ENCODE data around the gene SBF2.

The SBF2 gene

GRCh38 chr11:9735919-9736318 is 558.1 kb downstream of the SBF2 start:
- Histone ChIP-seq H3K27me3 (ENCODE audit: insufficient read depth, poor library complexity, severe bottlenecking) (no peaks in the 10 kb centered on the region), H3K27ac (replicated peaks) (no peak overlapping the region), H3K4me3 (replicated peaks; ENCODE audit: insufficient read depth, low read length) (no peak overlapping the region)
- no peak for TF ChIP-seq POLR2AphosphoS5 (IDR thresholded peaks at IDR 0.05; ENCODE audit: low read depth)
- no peak for TF ChIP-seq CTCF (IDR thresholded peaks at IDR 0.05; ENCODE audit: insufficient read depth, low read length)
- no peak for TF ChIP-seq GABPA (IDR thresholded peaks at IDR 0.05; ENCODE audit: low read depth)
- no peak for TF ChIP-seq SPI1 (IDR thresholded peaks at IDR 0.05; ENCODE audit: borderline replicate concordance, low read depth)
- no peak for TF ChIP-seq REST (IDR thresholded peaks at IDR 0.05; ENCODE audit: insufficient replicate concordance, low read depth)
- DNase-seq (ENCODE audit: low read depth in 1 of 2, low spot score in 1 of 2), result no peak

- DNase-seq (ENCODE audit: low read depth in 1 of 2, low spot score in 1 of 2), result no peak
- no peak overlapping the region for H3K4me3 ChIP-seq (replicated peaks; ENCODE audit: insufficient read depth, low read length)
- no peak overlapping the region for H3K27ac ChIP-seq (replicated peaks)
- H3K27me3 ChIP-seq (ENCODE audit: insufficient read depth, poor library complexity, severe bottlenecking), result no peaks in the 10 kb centered on the region
- TF ChIP-seq GABPA (IDR thresholded peaks at IDR 0.05; ENCODE audit: low read depth) (no peak), CTCF (IDR thresholded peaks at IDR 0.05; ENCODE audit: insufficient read depth, low read length) (no peak), SPI1 (IDR thresholded peaks at IDR 0.05; ENCODE audit: borderline replicate concordance, low read depth) (no peak), REST (IDR thresholded peaks at IDR 0.05; ENCODE audit: insufficient replicate concordance, low read depth) (no peak), POLR2AphosphoS5 (IDR thresholded peaks at IDR 0.05; ENCODE audit: low read depth) (no peak)
These were observed 558.8 kb downstream of the SBF2 start for GRCh38 chr11:9735236-9735635.

- Histone ChIP-seq H3K4me3 (replicated peaks; ENCODE audit: insufficient read depth, low read length) (no peak overlapping the region), H3K27me3 (ENCODE audit: insufficient read depth, poor library complexity, severe bottlenecking) (no peaks in the 10 kb centered on the region), H3K27ac (replicated peaks) (no peak overlapping the region)
- DNase-seq (ENCODE audit: low read depth in 1 of 2, low spot score in 1 of 2), result no peak
- no peak for TF ChIP-seq GABPA (IDR thresholded peaks at IDR 0.05; ENCODE audit: low read depth)
- TF ChIP-seq SPI1 (IDR thresholded peaks at IDR 0.05; ENCODE audit: borderline replicate concordance, low read depth), result no peak
- no peak for TF ChIP-seq CTCF (IDR thresholded peaks at IDR 0.05; ENCODE audit: insufficient read depth, low read length)
- no peak for TF ChIP-seq REST (IDR thresholded peaks at IDR 0.05; ENCODE audit: insufficient replicate concordance, low read depth)
- no peak for TF ChIP-seq POLR2AphosphoS5 (IDR thresholded peaks at IDR 0.05; ENCODE audit: low read depth)
These were observed 560.8 kb downstream of the SBF2 start for GRCh38 chr11:9733212-9733611.
